VCaP (cell line): ENCODE results near the gene THADA.
A peak's percentile ranks its signal among the peaks of the same experiment; 100 is the strongest.
"Not testable (repeated sequence)": the region's sequence is repeated elsewhere in the genome, so short reads cannot be mapped to it uniquely, and the experiment has no call there.

Experiments
- H3K27ac ChIP-seq: fragments of 450-650 bp; 2 replicates; pipeline ENCODE4 v1.5.1; 2017
- CTCF ChIP-seq: fragments of 450-650 bp; conservative IDR thresholded peaks from 2 replicates; pipeline ENCODE4 v1.5.1; 2017; ENCODE audit warnings: mild to moderate bottlenecking, moderate library complexity

THADA gene

GRCh38 chr2:43595603-43596412 is at the start of gene THADA:
TSS of gene THADA (minus strand) at chr2:43596038. CDS start at chr2:43592392, 3,646 bp downstream.
- H3K27ac ChIP-seq = peak within 1 kb of the TSS; percentile 84
- TF ChIP-seq CTCF = no peak

GRCh38 chr2:43643680-43644079 is 47.8 kb upstream of the THADA start:
- H3K27ac ChIP-seq = no peak overlapping the region
- no peak for TF ChIP-seq CTCF

- no peak for TF ChIP-seq CTCF
- H3K27ac ChIP-seq = no peak overlapping the region
Measured at GRCh38 chr2:43642363-43642762, 46.5 kb upstream of the THADA start.

GRCh38 chr2:43637030-43637803 is 41.4 kb upstream of the THADA start, which contains the start of gene PLEKHH2:
TSS of gene PLEKHH2 (plus strand) at chr2:43637260. CDS start at chr2:43644674, 7,414 bp downstream.
- peak within 1 kb of the TSS; percentile 27; the same call in 1 of the 2 replicates for H3K27ac ChIP-seq
- TF ChIP-seq CTCF = no peak

GRCh38 chr2:43636621-43637020 is 40.8 kb upstream of the THADA start:
- H3K27ac ChIP-seq = peak overlapping the region; percentile 27; the same call in 1 of the 2 replicates
- TF ChIP-seq CTCF = no peak

- H3K27ac ChIP-seq = not testable (repeated sequence)
Measured at GRCh38 chr2:43636153-43636552, 40.3 kb upstream of the THADA start.

GRCh38 chr2:43634604-43635306 is 38.9 kb upstream of the THADA start:
- peak overlapping the region; percentile 81 for H3K27ac ChIP-seq

More at GRCh38 chr2:43634604-43635306, 38.9 kb upstream of the THADA start:
- TF ChIP-seq CTCF = no peak
